Renal cortical epithelial cell (primary cell): Measurements from ENCODE around the gene PDE4B. TPM values are rescaled to one million over a fixed set of nuclear protein-coding genes. Genes with fewer than 3 reads are reported as not detected.
"Not testable (repeated sequence)": the region's sequence is repeated elsewhere in the genome, so short reads cannot be mapped to it uniquely, and the experiment has no call there.

Experiments
- DNase-seq: peaks from one replicate; pipeline ENCODE4 v3.0.0-alpha.2; 2011; ENCODE audit warnings: low read depth
- total RNA-seq: library from RNA; depleted of rRNA; stranded (reverse); fragments of >200 nt; gene quantifications from 2 replicates; pipeline ENCODE4 v1.2.3, GENCODE V29; 2014

The PDE4B gene
- total RNA-seq, 1 donor from 2014 or later: 0.70 TPM

DNA sequence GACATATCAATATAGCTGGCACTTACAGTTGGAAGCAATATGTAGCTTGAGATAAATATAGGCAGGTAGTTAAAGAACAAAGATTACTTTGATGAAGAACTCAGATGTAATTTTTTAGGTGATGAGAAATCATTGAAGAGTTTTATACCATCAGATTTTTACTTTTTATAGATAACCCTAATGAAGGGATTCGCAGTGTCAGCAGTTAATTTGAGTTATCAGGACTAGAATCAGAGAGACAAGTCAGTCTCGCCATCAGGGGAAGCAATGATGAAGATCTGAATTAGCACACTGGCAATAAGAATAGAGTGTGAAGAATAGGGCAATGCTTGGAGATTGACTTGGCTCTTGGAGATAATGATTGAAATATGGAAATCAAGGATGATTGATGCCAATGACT, 342.5 kb downstream of the PDE4B start:
- DNase-seq: no peak

DNA sequence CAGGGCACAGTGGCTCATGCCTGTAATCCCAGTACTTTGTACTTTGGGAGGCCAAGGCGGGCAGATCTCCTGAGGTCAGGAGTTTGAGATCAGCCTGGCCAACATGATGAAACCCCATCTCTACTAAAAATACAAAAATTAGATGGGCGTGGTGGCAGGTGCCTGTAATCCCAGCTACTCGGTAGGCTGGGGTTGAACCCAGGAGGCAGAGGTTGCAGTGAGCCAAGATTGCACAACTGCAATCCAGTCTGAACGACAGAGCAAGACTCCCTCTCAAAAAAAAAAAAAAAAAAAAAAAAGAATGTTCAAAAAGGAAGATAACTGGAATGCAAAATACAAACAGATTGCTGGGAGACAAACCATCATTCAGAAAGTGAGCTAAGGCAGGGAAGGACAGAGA, 343.7 kb downstream of the PDE4B start:
- not testable (repeated sequence) for DNase-seq

DNA sequence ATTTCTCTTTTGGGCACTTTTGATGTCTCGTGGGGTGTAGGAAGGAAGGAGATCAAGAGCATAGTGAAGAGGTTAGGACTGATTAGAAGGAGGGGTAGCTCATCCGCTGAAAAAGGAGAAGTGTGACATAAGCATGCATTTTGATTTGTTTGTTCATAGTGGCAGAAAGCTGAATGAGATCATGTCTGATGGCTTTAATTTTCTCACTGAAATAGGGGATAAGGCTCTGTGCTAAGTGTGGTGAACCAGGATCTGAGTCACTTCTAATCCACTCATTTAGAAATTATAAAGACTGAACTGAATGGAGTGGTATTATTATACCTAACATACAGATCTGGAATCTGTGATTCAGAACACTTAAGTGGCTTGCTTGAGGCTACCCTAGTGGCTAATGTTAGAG, 344.5 kb downstream of the PDE4B start:
- DNase-seq: no peak

GRCh38 chr1:66138613-66139012, 345.9 kb downstream of the PDE4B start:
- DNase-seq: no peak

DNA sequence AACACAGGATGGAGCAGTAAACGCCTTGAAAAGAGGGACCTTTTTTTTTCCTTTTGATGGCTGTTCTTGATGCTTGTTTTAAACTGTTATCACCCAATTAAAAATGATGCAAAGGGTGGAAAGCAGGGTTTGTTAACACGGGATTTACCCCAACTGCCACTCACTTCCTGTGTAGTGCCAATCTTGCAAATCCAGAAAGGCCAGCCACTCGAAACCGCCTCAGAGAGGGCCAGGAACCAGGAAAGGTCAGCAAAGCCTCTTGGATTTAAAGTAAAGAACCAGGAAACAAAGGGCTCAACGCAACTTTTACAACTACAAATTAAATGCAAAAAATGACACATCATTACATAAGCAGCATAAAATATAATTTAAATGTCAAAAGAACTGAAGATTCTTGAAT, 347.4 kb downstream of the PDE4B start:
- no peak for DNase-seq

DNA sequence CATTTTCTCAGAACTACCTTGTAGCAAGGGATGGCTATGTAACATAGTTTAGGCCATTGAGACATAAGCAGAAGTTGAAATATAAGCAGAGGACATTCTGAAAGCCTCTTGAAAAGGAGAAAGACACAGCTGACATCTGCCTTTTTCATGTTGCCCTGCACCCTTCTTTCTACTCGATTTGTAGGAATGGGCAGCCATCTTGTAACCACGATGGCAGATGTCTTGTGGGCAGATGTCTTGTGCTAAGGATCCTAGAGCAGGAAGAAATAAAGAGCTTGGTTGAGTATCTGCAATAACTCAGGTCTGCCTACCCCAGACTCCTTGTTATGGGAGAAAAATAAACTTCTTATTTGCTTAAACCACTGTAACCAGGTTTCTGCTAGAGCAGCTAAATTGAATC, 351.0 kb downstream of the PDE4B start:
- no peak for DNase-seq

DNA sequence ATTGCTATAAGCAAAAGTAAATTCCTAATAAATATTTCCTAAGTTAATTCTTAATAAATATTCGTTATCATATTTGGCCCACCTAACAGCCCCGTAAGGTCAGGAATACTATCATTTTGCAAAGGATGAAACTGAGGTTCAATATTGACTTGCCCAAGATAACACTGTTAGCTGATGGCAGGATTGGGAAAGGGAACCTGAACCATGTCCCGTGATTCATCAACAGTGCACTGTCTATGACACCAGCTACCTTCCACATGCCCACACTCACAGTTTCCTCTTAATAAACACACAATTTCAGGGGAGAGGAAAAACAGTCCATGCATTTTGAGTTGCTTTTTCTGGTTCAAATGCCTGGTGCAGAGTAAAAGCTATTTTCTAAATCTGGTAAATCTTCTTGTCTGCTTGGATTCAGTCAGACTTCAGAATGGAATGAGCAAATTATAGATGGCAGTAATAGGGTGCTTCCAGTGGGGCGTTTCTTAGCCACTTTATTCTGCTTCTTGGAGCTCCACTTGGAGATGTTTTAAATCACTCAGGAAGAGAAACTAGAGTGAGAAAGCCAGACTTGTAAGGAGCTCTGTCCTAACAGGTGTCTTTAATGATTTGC, 354.6 kb downstream of the PDE4B start:
- DNase-seq: no peak

DNA sequence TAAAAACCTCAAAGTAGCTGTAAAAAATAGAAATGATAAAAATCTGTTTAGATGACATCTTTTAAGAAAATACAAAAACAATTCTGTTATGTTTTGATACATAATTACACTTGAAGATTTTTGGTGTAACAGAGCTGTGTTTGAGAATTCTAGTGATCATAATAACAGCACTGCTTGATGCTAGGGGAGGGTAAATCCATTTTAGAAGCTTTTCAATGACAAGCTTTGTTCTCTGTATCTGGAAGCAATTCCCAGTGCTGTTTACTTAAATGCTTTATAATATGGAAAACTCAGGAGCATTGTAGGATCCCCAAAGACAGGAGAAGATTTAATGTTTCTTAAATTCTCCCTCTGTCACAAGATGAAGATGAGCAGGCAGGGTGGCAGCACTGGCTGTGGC, 359.3 kb downstream of the PDE4B start:
- DNase-seq: no peak

DNA sequence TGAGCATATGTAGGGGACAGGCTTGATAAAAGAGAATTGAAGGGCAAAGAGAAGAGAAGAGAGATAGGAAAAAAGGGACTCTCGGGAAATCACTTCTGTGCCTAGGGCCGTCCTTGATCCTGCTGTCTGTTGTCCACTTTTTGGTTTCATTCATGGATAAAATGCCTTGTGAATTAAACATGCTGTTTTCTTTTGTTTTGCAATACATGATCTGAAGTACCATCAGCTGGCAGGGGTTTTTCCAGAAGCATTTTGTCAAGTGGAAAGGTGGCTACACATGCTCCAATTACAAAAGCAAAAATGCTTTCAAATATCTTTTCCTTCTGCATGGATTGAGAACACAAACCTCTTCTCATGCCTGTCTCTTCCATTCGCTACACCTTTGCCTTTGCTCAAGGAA, 361.7 kb downstream of the PDE4B start:
- no peak for DNase-seq

DNA sequence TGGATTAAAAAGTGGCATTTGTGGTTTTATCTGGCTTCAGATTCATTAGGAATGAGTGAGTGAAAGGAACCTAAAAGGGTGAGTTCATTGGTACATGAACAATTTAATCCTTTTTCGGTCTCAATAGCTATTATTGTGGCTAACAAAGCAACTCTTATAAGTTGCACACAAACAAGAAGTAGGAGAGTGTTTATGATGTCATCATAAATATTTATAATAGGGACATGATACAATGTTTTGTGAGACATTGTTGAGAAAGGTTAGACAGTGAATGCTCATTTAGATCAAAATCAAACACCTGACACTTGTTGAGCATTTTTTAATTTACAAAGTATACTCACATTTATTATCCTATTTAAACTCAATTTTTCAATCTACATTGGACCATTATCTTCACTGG, 363.4 kb downstream of the PDE4B start:
- no peak for DNase-seq

DNA sequence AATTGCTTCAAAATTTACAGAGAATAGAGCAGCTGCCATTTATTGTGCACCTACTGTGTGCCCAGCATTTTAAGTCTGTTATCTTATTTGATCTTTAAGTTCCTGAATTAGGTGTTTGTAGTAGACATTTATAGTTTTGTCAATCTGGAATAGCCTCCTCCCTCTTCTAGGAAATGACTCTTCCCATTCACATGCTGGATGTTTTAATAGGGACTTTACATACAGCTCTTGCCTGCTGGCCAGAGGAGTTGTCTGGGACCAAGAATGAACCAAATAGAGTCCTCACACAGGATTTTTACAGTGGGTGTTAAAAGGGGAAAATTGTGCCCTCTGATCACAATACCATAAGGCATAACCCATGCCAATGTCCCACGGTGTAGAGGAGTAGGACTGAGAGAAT, 367.1 kb downstream of the PDE4B start:
- no peak for DNase-seq

DNA sequence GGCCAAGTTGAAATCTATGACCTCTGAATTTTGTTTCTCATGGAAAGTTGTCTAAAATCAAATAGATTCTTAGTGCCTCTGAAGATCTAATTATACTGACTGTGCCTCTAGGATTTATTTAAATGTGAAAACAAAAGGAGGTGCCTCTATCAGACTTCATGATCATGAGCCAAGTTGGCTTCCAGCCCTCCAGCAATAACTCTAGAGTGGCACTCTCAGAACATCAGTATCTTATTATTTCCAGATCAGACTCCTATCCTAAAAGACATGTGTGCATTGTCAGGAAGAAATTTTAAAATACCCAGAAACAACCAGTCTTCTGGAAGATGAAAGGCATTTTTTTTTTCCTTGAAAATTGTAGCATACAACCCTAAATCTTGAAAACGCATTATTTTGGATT, 368.0 kb downstream of the PDE4B start:
- DNase-seq: no peak

GRCh38 chr1:66166753-66167152, 374.1 kb downstream of the PDE4B start:
- DNase-seq: no peak

DNA sequence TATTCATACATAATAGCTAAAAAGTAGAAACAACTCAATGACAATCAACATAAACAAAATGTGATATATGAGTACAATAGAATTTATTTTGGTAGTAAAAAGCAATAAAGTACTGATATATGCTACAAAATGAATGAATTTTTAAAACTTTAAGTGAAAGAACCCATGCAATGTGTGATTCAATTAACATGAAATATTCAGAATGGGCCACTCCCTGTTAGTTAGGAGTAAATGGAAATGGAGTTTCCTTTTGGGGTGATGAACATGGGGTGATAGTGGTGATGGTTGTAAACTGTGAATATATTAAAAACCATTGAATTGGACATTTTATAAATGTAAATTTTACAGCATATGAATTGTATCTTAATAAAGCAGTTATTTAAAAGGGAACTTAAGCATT, 374.6 kb downstream of the PDE4B start:
- no peak for DNase-seq

DNA sequence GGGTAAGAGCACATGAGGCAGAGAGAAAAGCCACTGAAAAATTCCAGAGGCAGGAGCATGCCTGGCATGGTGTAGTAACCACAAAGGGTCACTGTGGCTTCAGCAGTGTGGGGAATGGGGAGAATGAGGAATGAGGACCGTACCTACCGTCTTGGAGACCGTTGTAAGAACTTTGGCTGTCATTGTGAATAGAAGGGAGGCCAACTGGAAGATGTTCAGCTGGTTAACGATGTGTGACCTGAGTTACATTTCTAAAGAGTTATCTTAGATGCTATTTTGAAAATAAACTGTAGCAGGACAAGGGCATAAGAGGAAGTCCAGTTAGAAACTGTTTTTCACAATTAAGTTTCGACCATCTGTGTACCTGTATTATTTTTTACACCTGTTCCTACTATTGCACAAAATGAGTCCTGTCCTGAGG, 375.8 kb downstream of the PDE4B start:
- DNase-seq: peak; percentile 38

DNA sequence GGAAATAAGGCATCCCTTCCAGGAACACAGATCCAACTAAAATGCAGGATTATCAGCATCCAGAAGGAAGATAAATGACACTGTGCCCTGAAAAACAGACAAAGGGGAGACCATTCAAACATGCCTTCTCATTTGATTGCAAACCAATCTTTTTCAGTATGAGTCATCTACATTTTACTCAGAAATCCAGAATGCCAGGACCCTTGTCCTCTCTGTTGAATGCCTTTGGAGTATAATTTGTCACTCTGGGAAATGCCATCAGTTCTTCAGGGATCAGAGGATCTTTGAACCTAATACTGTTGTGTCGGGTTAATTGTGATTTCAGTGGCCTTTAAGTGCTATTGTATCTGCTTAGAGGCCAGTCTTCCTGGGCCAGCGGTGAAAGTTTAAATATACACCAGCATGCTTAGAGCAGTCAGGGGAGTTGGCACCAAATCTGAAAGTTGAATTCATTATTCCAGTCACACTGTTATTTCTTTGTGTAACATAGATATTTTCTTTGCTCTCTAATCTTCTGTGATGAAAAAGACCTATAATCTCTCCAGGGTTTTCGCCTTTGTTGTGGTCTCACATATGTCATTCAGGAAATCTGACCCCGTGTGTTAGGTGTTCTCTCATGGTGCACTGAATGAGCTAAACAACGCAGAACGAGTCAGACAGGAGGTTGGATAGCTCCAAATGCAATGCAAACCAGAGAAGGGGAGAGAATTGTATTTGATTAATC, 376.4 kb downstream of the PDE4B start:
- DNase-seq: no peak

- DNase-seq: no peak
Observed at GRCh38 chr1:66172272-66172671, 379.6 kb downstream of the PDE4B start.

DNA sequence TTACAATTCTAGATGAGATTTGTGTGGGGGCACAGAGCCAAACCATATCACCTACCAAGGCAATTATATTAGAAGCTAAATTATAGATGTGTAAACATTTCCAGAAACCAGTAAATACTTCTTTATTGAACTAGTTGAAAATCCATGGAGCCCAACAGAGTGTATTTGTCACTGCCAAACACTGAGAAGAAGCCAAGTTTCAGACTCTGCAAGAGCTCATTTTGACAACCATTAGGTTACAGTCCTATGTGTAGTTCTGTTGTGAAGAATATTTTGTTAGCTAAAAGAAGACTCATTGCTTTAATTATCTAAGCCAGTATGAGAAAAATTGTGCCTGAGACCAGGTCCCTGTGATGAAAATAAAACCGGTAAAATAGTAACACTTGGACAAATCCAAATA, 382.4 kb downstream of the PDE4B start:
- DNase-seq: no peak

DNA sequence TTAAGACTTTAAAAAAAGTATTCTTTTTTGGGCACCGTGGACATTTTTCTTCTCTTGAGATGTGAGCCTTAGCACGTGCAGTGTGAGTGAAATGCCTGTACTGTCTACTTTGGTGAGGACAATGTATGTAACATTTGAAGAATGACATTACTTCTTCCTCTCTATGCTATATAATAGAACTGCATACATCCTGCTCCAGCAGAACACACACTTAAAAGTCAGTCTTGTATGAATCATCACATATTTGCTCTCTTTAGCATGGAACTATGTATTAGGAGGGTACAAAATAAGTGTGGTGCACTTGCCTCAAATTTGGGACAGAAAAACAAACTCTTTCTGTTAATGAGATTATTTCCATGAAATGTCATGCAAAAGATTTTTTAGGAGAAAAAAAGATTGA, 382.9 kb downstream of the PDE4B start:
- DNase-seq: no peak

GRCh38 chr1:66176012-66176715, 383.5 kb downstream of the PDE4B start:
- DNase-seq: no peak

GRCh38 chr1:66176832-66177231, 384.1 kb downstream of the PDE4B start:
- DNase-seq: no peak

GRCh38 chr1:66177510-66177909, 384.8 kb downstream of the PDE4B start:
- DNase-seq: no peak

GRCh38 chr1:66182026-66182425, 389.3 kb downstream of the PDE4B start:
- DNase-seq: no peak
